Glomerular visceral epithelial cell (primary cell): Measurements from ENCODE around the gene PRSS53.
A peak's percentile ranks its signal among the peaks of the same experiment; 100 is the strongest.

Experiments used
- DNase-seq: peaks from one replicate; pipeline ENCODE4 v3.0.0-alpha.2; 2016; ENCODE audit errors: extremely low spot score

PRSS53 gene

GRCh38 chr16:31043898-31044481 lies 44.8 kb downstream of the PRSS53 start:
- no peak for DNase-seq

GRCh38 chr16:31043352-31043751 lies 45.4 kb downstream of the PRSS53 start:
- DNase-seq, result no peak

GRCh38 chr16:31042866-31043265 lies 45.9 kb downstream of the PRSS53 start:
- DNase-seq, result no peak

- no peak for DNase-seq
Observed at GRCh38 chr16:31038993-31039392, 49.8 kb downstream of the PRSS53 start.

- DNase-seq, result no peak
Observed at GRCh38 chr16:31036691-31037090, 52.1 kb downstream of the PRSS53 start.

GRCh38 chr16:31033709-31034492 lies 54.8 kb downstream of the PRSS53 start:
- peak; percentile 70 for DNase-seq
